A549 (cell line): ENCODE measurements around the gene BTBD7.

Experiments
- JUNB ChIP-seq: fragments of >200 bp; sonication (Bioruptor Twin); formaldehyde crosslinking; IDR thresholded peaks from 2 replicates; pipeline ENCODE4 v1.6.1; 2016
- KDM1A ChIP-seq: fragments of 200-600 bp; sonication (generic); IDR thresholded peaks from 2 replicates; pipeline ENCODE4 v1.6.1; 2016; ENCODE audit warnings: low read depth, mild to moderate bottlenecking
- MAZ ChIP-seq: fragments of 150-350 bp; IDR thresholded peaks from 2 replicates; pipeline ENCODE4 v1.6.1; 2014; ENCODE audit warnings: antibody characterized with exemption, low read depth, low read length, borderline replicate concordance
- POLR2A ChIP-seq: IDR thresholded peaks from 2 replicates; pipeline ENCODE4 v1.6.1; 2012; ENCODE audit warnings: mild to moderate bottlenecking, low read length
- RAD21 ChIP-seq, 2 experiments: fragments of >200 bp in 1 of 2; sonication (Bioruptor Twin) in 1 of 2; formaldehyde crosslinking in 1 of 2; IDR thresholded peaks in 1 of 2; conservative IDR thresholded peaks in 1 of 2; 2 replicates in 1 of 2; 3 replicates in 1 of 2; pipeline ENCODE4 v1.6.1; 2012 to 2018; ENCODE audit warnings: inconsistent platforms in 1 of 2
- RNF2 ChIP-seq: fragments of 200-600 bp; sonication (generic); IDR thresholded peaks from 2 replicates; pipeline ENCODE4 v1.6.1; 2016; ENCODE audit warnings: low read depth, mild to moderate bottlenecking, antibody characterized with exemption, moderate library complexity, borderline replicate concordance
- TF ChIP-seq, protein P1 (sequence below): fragments of >200 bp; sonication (Bioruptor Twin); formaldehyde crosslinking; IDR thresholded peaks from 3 replicates; pipeline ENCODE4 v1.5.1; 2016
- TF ChIP-seq, protein P2 (sequence below): fragments of 200-600 bp; sonication (generic); IDR thresholded peaks from 2 replicates; pipeline ENCODE4 v1.6.1; 2016; ENCODE audit warnings: antibody characterized with exemption, mild to moderate bottlenecking, moderate library complexity

DNA sequence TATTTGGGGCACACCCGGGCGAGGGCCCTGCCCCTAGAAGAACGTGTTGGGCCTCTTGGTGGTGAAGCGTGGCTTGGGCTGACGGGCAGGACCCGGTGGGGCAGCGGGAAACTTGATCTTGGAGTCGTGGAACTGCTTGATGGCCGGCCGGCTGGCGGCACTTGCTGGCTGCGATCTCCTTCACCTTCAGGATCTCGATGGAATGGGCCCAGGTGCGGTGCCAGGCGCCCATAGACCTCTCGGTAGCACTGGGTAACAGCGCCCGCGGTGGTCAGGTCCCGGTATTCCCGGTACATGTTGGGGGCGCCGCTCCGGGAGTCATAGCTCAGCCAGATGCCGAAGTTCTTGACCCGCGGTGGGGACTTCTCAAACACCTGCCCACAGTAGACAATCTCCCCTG is 109.3 kb downstream of the BTBD7 start:
- TF ChIP-seq, protein P1, sequence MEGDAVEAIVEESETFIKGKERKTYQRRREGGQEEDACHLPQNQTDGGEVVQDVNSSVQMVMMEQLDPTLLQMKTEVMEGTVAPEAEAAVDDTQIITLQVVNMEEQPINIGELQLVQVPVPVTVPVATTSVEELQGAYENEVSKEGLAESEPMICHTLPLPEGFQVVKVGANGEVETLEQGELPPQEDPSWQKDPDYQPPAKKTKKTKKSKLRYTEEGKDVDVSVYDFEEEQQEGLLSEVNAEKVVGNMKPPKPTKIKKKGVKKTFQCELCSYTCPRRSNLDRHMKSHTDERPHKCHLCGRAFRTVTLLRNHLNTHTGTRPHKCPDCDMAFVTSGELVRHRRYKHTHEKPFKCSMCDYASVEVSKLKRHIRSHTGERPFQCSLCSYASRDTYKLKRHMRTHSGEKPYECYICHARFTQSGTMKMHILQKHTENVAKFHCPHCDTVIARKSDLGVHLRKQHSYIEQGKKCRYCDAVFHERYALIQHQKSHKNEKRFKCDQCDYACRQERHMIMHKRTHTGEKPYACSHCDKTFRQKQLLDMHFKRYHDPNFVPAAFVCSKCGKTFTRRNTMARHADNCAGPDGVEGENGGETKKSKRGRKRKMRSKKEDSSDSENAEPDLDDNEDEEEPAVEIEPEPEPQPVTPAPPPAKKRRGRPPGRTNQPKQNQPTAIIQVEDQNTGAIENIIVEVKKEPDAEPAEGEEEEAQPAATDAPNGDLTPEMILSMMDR: no peak
- TF ChIP-seq, protein P2, sequence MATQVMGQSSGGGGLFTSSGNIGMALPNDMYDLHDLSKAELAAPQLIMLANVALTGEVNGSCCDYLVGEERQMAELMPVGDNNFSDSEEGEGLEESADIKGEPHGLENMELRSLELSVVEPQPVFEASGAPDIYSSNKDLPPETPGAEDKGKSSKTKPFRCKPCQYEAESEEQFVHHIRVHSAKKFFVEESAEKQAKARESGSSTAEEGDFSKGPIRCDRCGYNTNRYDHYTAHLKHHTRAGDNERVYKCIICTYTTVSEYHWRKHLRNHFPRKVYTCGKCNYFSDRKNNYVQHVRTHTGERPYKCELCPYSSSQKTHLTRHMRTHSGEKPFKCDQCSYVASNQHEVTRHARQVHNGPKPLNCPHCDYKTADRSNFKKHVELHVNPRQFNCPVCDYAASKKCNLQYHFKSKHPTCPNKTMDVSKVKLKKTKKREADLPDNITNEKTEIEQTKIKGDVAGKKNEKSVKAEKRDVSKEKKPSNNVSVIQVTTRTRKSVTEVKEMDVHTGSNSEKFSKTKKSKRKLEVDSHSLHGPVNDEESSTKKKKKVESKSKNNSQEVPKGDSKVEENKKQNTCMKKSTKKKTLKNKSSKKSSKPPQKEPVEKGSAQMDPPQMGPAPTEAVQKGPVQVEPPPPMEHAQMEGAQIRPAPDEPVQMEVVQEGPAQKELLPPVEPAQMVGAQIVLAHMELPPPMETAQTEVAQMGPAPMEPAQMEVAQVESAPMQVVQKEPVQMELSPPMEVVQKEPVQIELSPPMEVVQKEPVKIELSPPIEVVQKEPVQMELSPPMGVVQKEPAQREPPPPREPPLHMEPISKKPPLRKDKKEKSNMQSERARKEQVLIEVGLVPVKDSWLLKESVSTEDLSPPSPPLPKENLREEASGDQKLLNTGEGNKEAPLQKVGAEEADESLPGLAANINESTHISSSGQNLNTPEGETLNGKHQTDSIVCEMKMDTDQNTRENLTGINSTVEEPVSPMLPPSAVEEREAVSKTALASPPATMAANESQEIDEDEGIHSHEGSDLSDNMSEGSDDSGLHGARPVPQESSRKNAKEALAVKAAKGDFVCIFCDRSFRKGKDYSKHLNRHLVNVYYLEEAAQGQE: no peak
- no peak for TF ChIP-seq RNF2
- TF ChIP-seq POLR2A: no peak
- no peak for TF ChIP-seq JUNB
- TF ChIP-seq MAZ: no peak
- no peak for TF ChIP-seq KDM1A
- TF ChIP-seq RAD21 (conservative IDR thresholded peaks at IDR 0.05 in 1 of 2, IDR thresholded peaks at IDR 0.05 in 1 of 2): no peak
